HCT116 (cell line): ENCODE results near the gene ACOX3. TPM values are rescaled to one million over a fixed set of nuclear protein-coding genes. Genes with fewer than 3 reads are reported as not detected.

Source experiments
- ATAC-seq: fragments of 200-7000 bp; cut with Tn5 transposase; 2 replicates; pipeline ENCODE4 v1.9.1; 2020; ENCODE audit warnings: mild to moderate bottlenecking, moderate library complexity
- BruUV-seq: library from RNA; stranded (reverse); fragments of 400-500 nt; replicated peaks from 2 replicates; lab custom pipeline; 2021; lab: Mats Ljungman, UMichigan
- CTCF ChIA-PET: fragments of 300-600 bp; sonication (Branson Sonifier 250); formaldehyde crosslinking; loops from one replicate; lab custom pipeline; 2021; ENCODE audit warnings: antibody characterized with exemption; lab: Charles Lee
- POLR2A ChIA-PET: fragments of 300-600, 350-600 bp; sonication (Branson Sonifier 250); formaldehyde crosslinking; loops from one replicate; lab custom pipeline; 2021; ENCODE audit warnings: antibody characterized with exemption; lab: Charles Lee
- RAD21 ChIA-PET, 2 experiments: fragments of 300-600 bp; sonication (Branson Sonifier 250); formaldehyde crosslinking; loops; one replicate each; lab custom pipeline; 2023; ENCODE audit warnings: low total read pairs in 2 of 2; ENCODE audit not compliant: uncharacterized antibody in 2 of 2, unreplicated experiment in 2 of 2, low non-redundant PET in 1 of 2; lab: Charles Lee
- DNase-seq: peaks from one replicate; pipeline ENCODE4 v3.0.0-alpha.2; 2010; ENCODE audit warnings: low read depth, low spot score
- H2AFZ ChIP-seq: fragments of 200-600 bp; shearing (Covaris generic), sonication (generic); 2 replicates; pipeline ENCODE4 v1.6.1; 2017; ENCODE audit warnings: low read depth, mixed run types, mixed read lengths, antibody characterized with exemption, low read length; ENCODE audit not compliant: poor library complexity, severe bottlenecking
- H3K27ac ChIP-seq: 2 replicates; pipeline ENCODE4 v1.5.1; 2012; ENCODE audit warnings: low read depth, low read length
- H3K27me3 ChIP-seq: fragments of 200-600 bp; sonication (generic); 2 replicates; pipeline ENCODE4 v1.6.1; 2016; ENCODE audit warnings: mixed run types, low read length, mixed read lengths; ENCODE audit not compliant: insufficient read depth
- H3K36me3 ChIP-seq, 2 experiments: fragments of 200-500 bp in 1 of 2; fragments of 200-600 bp in 1 of 2; sonication (Bioruptor generic) in 1 of 2; sonication (generic) in 1 of 2; 2 replicates each; pipeline versions ENCODE4 v1.5.1 to v1.6.1; 2014 to 2016; ENCODE audit warnings: low read length in 2 of 2, inconsistent platforms in 1 of 2, mixed read lengths in 1 of 2, mixed run types in 1 of 2; ENCODE audit not compliant: insufficient read depth in 2 of 2, control insufficient read depth in 1 of 2
- H3K4me1 ChIP-seq, 2 experiments: fragments of 200-600 bp in 1 of 2; sonication (generic) in 1 of 2; 2 replicates each; pipeline versions ENCODE4 v1.5.1 to v1.6.1; 2012 to 2017; ENCODE audit warnings: low read length in 2 of 2, inconsistent platforms in 1 of 2, mild to moderate bottlenecking in 1 of 2, mixed read lengths in 1 of 2, mixed run types in 1 of 2, moderate library complexity in 1 of 2; ENCODE audit not compliant: insufficient read depth in 2 of 2, control insufficient read depth in 1 of 2
- H3K4me2 ChIP-seq: fragments of 200-600 bp; sonication (generic); 2 replicates; pipeline ENCODE4 v1.6.1; 2017; ENCODE audit warnings: mixed run types, low read length, mixed read lengths
- H3K4me3 ChIP-seq, 2 experiments: fragments of 200-600 bp in 1 of 2; sonication (generic) in 1 of 2; replicated peaks in 1 of 2; 2 replicates each; pipeline ENCODE4 v1.5.1; 2011 to 2016; ENCODE audit warnings: low read length in 2 of 2, control low read depth in 1 of 2, low read depth in 1 of 2, mild to moderate bottlenecking in 1 of 2, mixed read lengths in 1 of 2, mixed run types in 1 of 2
- H3K79me2 ChIP-seq: fragments of 200-600 bp; sonication (generic); 2 replicates; pipeline ENCODE4 v1.6.1; 2017; ENCODE audit warnings: mild to moderate bottlenecking, mixed run types, low read length, moderate library complexity, mixed read lengths; ENCODE audit not compliant: insufficient read depth
- H3K9ac ChIP-seq: fragments of 200-600 bp; sonication (generic); 2 replicates; pipeline ENCODE4 v1.6.1; 2016; ENCODE audit warnings: low read length, mixed read lengths
- H3K9me2 ChIP-seq: fragments of 200-600 bp; sonication (generic), shearing (Covaris generic); 2 replicates; pipeline ENCODE4 v1.6.1; 2017; ENCODE audit warnings: mixed run types, mild to moderate bottlenecking, moderate library complexity; ENCODE audit not compliant: insufficient read depth
- H3K9me3 ChIP-seq, 2 experiments: fragments of 200-500 bp in 1 of 2; fragments of 200-600 bp in 1 of 2; sonication (Bioruptor generic) in 1 of 2; sonication (generic) in 1 of 2; 2 replicates each; pipeline ENCODE4 v1.6.1; 2014 to 2017; ENCODE audit warnings: low read length in 2 of 2, mixed read lengths in 2 of 2, inconsistent platforms in 1 of 2, low read depth in 1 of 2, mild to moderate bottlenecking in 1 of 2, mixed run types in 1 of 2, moderate library complexity in 1 of 2; ENCODE audit not compliant: control insufficient read depth in 1 of 2, insufficient read depth in 1 of 2
- H4K20me1 ChIP-seq: fragments of 200-600 bp; sonication (generic), shearing (Covaris generic); 2 replicates; pipeline ENCODE4 v1.6.1; 2017; ENCODE audit warnings: mixed run types, mild to moderate bottlenecking, moderate library complexity; ENCODE audit not compliant: insufficient read depth
- CBX3 ChIP-seq: IDR thresholded peaks from 2 replicates; pipeline ENCODE4 v1.6.1; 2012; ENCODE audit warnings: low read depth
- CEBPB ChIP-seq: IDR thresholded peaks from 2 replicates; pipeline ENCODE4 v1.6.1; 2012; ENCODE audit warnings: low read depth
- EGR1 ChIP-seq: IDR thresholded peaks from 2 replicates; pipeline ENCODE4 v1.6.1; 2012; ENCODE audit warnings: low read depth
- ELF1 ChIP-seq: IDR thresholded peaks from 2 replicates; pipeline ENCODE4 v1.6.1; 2012; ENCODE audit warnings: low read depth, borderline replicate concordance
- EZH2phosphoT487 ChIP-seq: fragments of 200-600 bp; IDR thresholded peaks from 2 replicates; pipeline ENCODE4 v1.6.1; 2018; ENCODE audit warnings: antibody characterized with exemption, borderline replicate concordance
- FOSL1 ChIP-seq: IDR thresholded peaks from 2 replicates; pipeline ENCODE4 v1.6.1; 2012; ENCODE audit warnings: low read depth
- JUND ChIP-seq: IDR thresholded peaks from 2 replicates; pipeline ENCODE4 v1.6.1; 2012
- POLR2A ChIP-seq: IDR thresholded peaks from 2 replicates; pipeline ENCODE4 v1.7.0; 2011; ENCODE audit warnings: borderline replicate concordance; ENCODE audit not compliant: insufficient read depth, insufficient read length; ENCODE audit errors: extremely low read depth
- POLR2AphosphoS5 ChIP-seq: IDR thresholded peaks from 2 replicates; pipeline ENCODE4 v1.6.1; 2011; ENCODE audit warnings: mild to moderate bottlenecking, low read depth, low read length, moderate library complexity
- RAD21 ChIP-seq: IDR thresholded peaks from 2 replicates; pipeline ENCODE4 v1.6.1; 2012; ENCODE audit warnings: low read depth, mild to moderate bottlenecking
- SIN3A ChIP-seq: IDR thresholded peaks from 2 replicates; pipeline ENCODE4 v1.6.1; 2012; ENCODE audit warnings: low read depth
- SP1 ChIP-seq: IDR thresholded peaks from 2 replicates; pipeline ENCODE4 v1.6.1; 2012; ENCODE audit warnings: low read depth
- SRF ChIP-seq: IDR thresholded peaks from 2 replicates; pipeline ENCODE4 v1.6.1; 2012; ENCODE audit warnings: low read depth
- TCF7L2 ChIP-seq: IDR thresholded peaks from 2 replicates; pipeline ENCODE4 v1.7.0; 2011; ENCODE audit warnings: borderline replicate concordance, inconsistent platforms; ENCODE audit not compliant: insufficient read depth, insufficient read length; ENCODE audit errors: extremely low read depth
- YY1 ChIP-seq: IDR thresholded peaks from 2 replicates; pipeline ENCODE4 v1.6.1; 2011; ENCODE audit warnings: low read length, low read depth, moderate library complexity, mild to moderate bottlenecking; ENCODE audit not compliant: insufficient replicate concordance; ENCODE audit errors: extremely low read depth
- ZFX ChIP-seq: fragments of 450-650 bp; IDR thresholded peaks from 2 replicates; pipeline ENCODE4 v1.6.1; 2017
- ZNF274 ChIP-seq: fragments of 200-500 bp; sonication (Bioruptor generic); IDR thresholded peaks from 2 replicates; pipeline ENCODE4 v1.6.1; 2014; ENCODE audit warnings: mild to moderate bottlenecking, low read depth, low read length, inconsistent platforms
- intact Hi-C: fragments of 100-400 bp; cut with micrococcal nuclease; formaldehyde crosslinking; loops from 2 replicates; pipeline ENCODE4 v1.10.0; 2022
- total RNA-seq: library from RNA; stranded (reverse); gene quantifications from one replicate; pipeline ENCODE4 v1.2.1, GENCODE V29; 2021; ENCODE audit not compliant: unreplicated experiment
- TF ChIP-seq, protein P1 (sequence below): IDR thresholded peaks from 2 replicates; pipeline ENCODE4 v1.6.1; 2012
- TF ChIP-seq, protein P2 (sequence below): IDR thresholded peaks from 2 replicates; pipeline ENCODE4 v1.6.1; 2012; ENCODE audit warnings: low read depth
- TF ChIP-seq, protein P3 (sequence below), 3 experiments: fragments of 200-600 bp in 1 of 3; sonication (generic) in 1 of 3; IDR thresholded peaks in 2 of 3; conservative IDR thresholded peaks in 1 of 3; 2 replicates each; pipeline ENCODE4 v1.5.1; 2012 to 2017; ENCODE audit warnings: low read depth in 2 of 3, low read length in 2 of 3, antibody characterized with exemption in 1 of 3, borderline replicate concordance in 1 of 3, control low read depth in 1 of 3, mild to moderate bottlenecking in 1 of 3, mixed read lengths in 1 of 3, mixed run types in 1 of 3, moderate library complexity in 1 of 3; ENCODE audit not compliant: insufficient read depth in 1 of 3

ACOX3 gene
- total RNA-seq, 1 experiment from 2014 or later = 16.9 TPM

DNA sequence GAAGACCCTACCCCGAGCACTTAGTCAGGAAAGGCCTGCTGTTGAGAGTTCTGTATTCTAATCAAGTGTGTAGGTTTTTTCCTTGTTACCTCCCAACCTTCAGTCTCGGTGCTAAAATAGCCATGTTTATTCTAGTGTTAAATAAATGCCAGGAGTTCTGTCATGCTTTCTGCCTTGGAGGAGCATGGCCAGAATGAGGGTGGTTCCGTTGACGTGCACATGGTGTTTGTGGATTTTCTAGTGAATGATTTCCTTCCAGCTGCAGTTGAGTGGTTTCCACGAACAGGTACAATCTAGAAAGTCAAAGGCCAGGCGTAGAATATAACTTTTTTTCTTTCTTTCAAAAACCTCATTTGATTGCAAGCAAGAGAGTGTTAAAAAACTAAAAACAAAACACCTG, 21.1 kb upstream of the ACOX3 start:
- Histone ChIP-seq H3K9me2 (no peaks in the 10 kb centered on the region), H2AFZ (no peak overlapping the region), H3K36me3 (peaks cover 16 to 19% of the 10 kb centered on the region in 2 experiments), H3K4me3 (no peak overlapping the region), H3K27ac (no peak overlapping the region), H3K79me2 (peaks cover 6% of the 10 kb centered on the region; the same call in 1 of the 2 replicates), H4K20me1 (no peaks in the 10 kb centered on the region), H3K27me3 (no peaks in the 10 kb centered on the region), H3K4me2 (no peak overlapping the region), H3K9ac (no peak overlapping the region), H3K9me3 (no peaks in the 10 kb centered on the region), H3K4me1 (peaks cover 0 to 4% of the 10 kb centered on the region in 2 experiments; a peak in 1 of 4 replicates)
- ChIA-PET RAD21 (interaction anchor here in 1 of 2 experiments (0.7 kb wide), 1 partner anchor 456 kb away, joined by 3 read pairs; no protein-coding TSS in a partner anchor), CTCF (no interaction called here), POLR2A (no interaction called here)
- no TSS peak for BruUV-seq
- intact Hi-C loops = loop anchor here (10.0 kb wide), 1 partner anchor 453 kb away; no protein-coding TSS in a partner anchor
- ATAC-seq = no peak
- no peak for DNase-seq
- TF ChIP-seq RAD21 (no peak), EZH2phosphoT487 (no peak), SIN3A (no peak), JUND (no peak), TCF7L2 (no peak), POLR2AphosphoS5 (no peak), YY1 (no peak), POLR2A (no peak), ZFX (no peak), ELF1 (no peak), CEBPB (no peak), CBX3 (no peak), ZNF274 (no peak), EGR1 (no peak), FOSL1 (no peak), SRF (no peak), SP1 (no peak)
- TF ChIP-seq, protein P1, sequence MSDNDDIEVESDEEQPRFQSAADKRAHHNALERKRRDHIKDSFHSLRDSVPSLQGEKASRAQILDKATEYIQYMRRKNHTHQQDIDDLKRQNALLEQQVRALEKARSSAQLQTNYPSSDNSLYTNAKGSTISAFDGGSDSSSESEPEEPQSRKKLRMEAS = no peak
- TF ChIP-seq, protein P2, sequence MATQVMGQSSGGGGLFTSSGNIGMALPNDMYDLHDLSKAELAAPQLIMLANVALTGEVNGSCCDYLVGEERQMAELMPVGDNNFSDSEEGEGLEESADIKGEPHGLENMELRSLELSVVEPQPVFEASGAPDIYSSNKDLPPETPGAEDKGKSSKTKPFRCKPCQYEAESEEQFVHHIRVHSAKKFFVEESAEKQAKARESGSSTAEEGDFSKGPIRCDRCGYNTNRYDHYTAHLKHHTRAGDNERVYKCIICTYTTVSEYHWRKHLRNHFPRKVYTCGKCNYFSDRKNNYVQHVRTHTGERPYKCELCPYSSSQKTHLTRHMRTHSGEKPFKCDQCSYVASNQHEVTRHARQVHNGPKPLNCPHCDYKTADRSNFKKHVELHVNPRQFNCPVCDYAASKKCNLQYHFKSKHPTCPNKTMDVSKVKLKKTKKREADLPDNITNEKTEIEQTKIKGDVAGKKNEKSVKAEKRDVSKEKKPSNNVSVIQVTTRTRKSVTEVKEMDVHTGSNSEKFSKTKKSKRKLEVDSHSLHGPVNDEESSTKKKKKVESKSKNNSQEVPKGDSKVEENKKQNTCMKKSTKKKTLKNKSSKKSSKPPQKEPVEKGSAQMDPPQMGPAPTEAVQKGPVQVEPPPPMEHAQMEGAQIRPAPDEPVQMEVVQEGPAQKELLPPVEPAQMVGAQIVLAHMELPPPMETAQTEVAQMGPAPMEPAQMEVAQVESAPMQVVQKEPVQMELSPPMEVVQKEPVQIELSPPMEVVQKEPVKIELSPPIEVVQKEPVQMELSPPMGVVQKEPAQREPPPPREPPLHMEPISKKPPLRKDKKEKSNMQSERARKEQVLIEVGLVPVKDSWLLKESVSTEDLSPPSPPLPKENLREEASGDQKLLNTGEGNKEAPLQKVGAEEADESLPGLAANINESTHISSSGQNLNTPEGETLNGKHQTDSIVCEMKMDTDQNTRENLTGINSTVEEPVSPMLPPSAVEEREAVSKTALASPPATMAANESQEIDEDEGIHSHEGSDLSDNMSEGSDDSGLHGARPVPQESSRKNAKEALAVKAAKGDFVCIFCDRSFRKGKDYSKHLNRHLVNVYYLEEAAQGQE = no peak
- TF ChIP-seq, protein P3, sequence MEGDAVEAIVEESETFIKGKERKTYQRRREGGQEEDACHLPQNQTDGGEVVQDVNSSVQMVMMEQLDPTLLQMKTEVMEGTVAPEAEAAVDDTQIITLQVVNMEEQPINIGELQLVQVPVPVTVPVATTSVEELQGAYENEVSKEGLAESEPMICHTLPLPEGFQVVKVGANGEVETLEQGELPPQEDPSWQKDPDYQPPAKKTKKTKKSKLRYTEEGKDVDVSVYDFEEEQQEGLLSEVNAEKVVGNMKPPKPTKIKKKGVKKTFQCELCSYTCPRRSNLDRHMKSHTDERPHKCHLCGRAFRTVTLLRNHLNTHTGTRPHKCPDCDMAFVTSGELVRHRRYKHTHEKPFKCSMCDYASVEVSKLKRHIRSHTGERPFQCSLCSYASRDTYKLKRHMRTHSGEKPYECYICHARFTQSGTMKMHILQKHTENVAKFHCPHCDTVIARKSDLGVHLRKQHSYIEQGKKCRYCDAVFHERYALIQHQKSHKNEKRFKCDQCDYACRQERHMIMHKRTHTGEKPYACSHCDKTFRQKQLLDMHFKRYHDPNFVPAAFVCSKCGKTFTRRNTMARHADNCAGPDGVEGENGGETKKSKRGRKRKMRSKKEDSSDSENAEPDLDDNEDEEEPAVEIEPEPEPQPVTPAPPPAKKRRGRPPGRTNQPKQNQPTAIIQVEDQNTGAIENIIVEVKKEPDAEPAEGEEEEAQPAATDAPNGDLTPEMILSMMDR (IDR thresholded peaks at IDR 0.05 in 2 of 3, conservative IDR thresholded peaks at IDR 0.05 in 1 of 3; ENCODE audit: borderline replicate concordance in 1 of 3, insufficient read depth in 1 of 3, low read depth in 2 of 3, low read length in 2 of 3) = no peak
